ENCODE results near the gene CEP131. TPM values are rescaled to one million over a fixed set of nuclear protein-coding genes. Genes with fewer than 3 reads are reported as not detected.

CEP131 gene
- polyA plus RNA-seq (2013, experiment 1 of 2): 16.1 TPM
- 14.0 TPM for polyA plus RNA-seq (2013, experiment 2 of 2)

DNA sequence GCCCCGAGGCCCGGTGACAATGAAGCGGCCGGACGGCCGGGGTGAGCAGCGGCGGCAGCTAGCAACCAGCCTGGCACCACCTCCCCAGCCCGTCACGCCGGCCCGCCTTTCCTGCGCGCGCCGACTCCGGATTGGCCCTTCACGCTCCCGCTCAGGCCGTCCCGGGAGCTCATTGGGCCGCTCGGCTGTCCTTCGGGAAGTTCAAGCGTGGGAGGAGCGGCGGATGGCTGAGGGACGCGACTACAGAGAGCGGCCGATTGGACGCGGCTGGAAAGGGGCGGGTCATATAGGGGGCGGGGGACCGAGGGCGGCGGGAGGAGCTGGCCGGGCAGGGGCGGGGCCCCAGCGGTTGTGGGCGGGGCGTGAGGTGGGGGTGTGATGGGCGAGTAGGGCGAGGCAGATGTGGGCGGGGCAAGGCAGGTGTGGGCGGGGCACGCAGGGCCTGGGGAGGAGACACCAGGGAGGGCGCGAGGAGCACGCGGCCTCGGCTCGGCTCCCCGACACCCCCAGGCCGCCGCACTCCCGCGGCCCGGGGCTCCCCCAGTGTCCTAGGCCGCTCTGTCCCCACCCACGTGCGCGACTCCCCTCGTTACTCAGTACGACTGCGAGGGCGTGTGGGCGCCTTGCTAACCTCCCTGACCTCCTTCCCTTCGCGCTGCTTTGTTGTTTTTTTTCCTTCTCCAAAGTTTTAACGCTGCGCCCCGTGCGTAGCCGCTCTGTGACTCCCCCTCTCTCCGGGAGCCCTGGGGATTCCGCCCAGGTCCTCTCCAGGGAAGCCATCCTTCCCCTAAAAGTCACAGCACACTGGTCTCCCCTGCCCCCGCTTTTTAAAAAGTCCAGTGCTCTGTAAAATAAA, at the start of gene CEP131:
TSS of gene CEP131 (minus strand) at position 60 of the 856 bp plus-strand sequence. CDS start 2,909 bp downstream, outside the sequence.
- Histone ChIP-seq H3K4me3 (ENCODE audit: extremely low read depth, insufficient read depth, low read length, poor library complexity, severe bottlenecking) (peak within 1 kb of the TSS; percentile 89), H3K9me3 (ENCODE audit: control insufficient read depth, low read length) (peaks cover 4% of the 10 kb centered on the region), H3K36me3 (ENCODE audit: control insufficient read depth, insufficient read depth, low read length) (peaks cover 9% of the 10 kb centered on the region), H3K27ac (ENCODE audit: low read depth, low read length, severe bottlenecking) (no peak within 1 kb of the TSS), H3K4me1 (ENCODE audit: control insufficient read depth, insufficient read depth, low read length, poor library complexity, severe bottlenecking) (peaks cover 8% of the 10 kb centered on the region)
- 2 to 3% methylated on average over 44 to 66 of the region's 79 CpGs for WGBS, 2 experiments (ENCODE audit: insufficient coverage in 2 of 2)

DNA sequence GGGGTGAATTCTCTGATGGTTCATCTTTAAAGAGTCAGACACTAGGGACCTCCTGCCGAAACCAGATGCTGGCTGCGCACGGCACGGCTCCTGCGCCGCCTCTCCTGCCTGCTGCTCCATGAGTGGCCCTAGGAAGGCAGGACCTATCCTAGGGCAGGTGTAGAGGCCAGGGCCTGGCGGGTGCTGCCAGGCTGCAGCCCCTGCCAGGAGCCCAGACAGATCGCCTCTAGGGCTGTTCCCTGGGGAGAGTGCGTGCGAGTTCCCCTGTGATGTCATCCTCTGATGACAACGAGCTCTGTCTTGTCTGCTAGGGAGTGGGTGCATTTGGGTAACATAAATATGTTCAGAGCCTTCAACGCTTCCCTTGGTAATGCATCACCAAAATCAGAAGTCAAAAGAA, 48.5 kb upstream of the CEP131 start:
- 93 to 94% methylated on average over 8 to 9 of the region's 12 CpGs for WGBS, 2 experiments (ENCODE audit: insufficient coverage in 2 of 2)
- H3K36me3 ChIP-seq (ENCODE audit: control insufficient read depth, insufficient read depth, low read length): peaks cover 64% of the 10 kb centered on the region
- no peaks in the 10 kb centered on the region for H3K9me3 ChIP-seq (ENCODE audit: control insufficient read depth, low read length)
- no peaks in the 10 kb centered on the region for H3K4me1 ChIP-seq (ENCODE audit: control insufficient read depth, insufficient read depth, low read length, poor library complexity, severe bottlenecking)
- no peak overlapping the region for H3K4me3 ChIP-seq (ENCODE audit: extremely low read depth, insufficient read depth, low read length, poor library complexity, severe bottlenecking)
- H3K27ac ChIP-seq (ENCODE audit: low read depth, low read length, severe bottlenecking): no peak overlapping the region

DNA sequence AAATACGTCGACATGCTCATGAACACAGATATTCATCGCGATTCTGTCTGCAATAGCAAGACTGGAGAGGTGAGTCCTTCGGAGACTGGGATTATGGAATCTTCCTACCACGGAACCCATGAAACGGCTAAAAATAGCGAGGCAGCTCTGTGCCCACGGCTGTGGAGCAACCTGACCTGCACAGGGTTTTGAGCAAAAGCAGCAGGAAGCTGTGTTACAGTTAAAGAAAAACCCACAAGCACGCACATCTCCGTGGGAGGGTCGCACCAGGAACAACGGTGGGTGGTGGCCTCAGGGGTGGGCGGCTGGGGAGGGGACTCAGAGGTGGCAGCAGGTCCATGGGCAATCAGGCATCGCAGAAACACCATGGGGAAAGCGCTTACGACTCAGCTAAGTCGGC, 47.5 kb upstream of the CEP131 start:
- 94 to 95% methylated on average over 16 to 18 of the region's 18 CpGs for WGBS, 2 experiments (ENCODE audit: insufficient coverage in 2 of 2)
- Histone ChIP-seq H3K27ac (ENCODE audit: low read depth, low read length, severe bottlenecking) (no peak overlapping the region), H3K9me3 (ENCODE audit: control insufficient read depth, low read length) (no peaks in the 10 kb centered on the region), H3K4me1 (ENCODE audit: control insufficient read depth, insufficient read depth, low read length, poor library complexity, severe bottlenecking) (no peaks in the 10 kb centered on the region), H3K4me3 (ENCODE audit: extremely low read depth, insufficient read depth, low read length, poor library complexity, severe bottlenecking) (no peak overlapping the region), H3K36me3 (ENCODE audit: control insufficient read depth, insufficient read depth, low read length) (peaks cover 64% of the 10 kb centered on the region)

DNA sequence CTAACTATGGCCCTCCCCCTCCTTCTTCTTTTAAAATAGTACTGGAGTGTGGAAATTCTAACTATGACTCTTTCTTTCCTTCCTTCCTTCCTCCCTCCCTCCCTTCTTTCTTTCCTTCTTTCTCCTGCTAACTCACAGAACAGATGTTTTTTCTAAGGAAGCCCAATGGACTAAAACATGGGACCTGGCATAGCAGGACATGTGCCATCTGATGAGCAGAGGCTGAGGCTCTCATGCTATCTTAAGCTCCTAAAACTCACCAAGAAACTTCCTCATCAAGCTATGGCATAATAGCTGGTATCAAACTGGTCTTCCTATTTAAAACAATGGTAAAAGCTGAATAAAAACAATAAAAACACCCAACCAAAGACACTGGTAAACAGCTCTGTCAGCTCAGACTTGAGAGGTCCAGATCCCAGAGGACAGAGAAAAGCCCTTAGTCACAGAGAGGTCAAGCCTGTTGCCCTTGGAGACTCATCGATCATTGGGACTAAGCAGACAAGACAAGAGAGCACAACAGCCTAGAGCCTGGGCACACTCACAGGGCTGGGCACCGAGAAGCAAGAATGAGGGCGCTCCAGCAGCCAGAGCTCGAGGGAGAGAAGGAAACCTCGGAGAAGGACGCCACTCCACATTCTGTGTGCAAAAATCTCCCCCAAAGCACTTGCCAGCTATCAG, 44.8 kb upstream of the CEP131 start:
- H3K27ac ChIP-seq (ENCODE audit: low read depth, low read length, severe bottlenecking): no peak overlapping the region

DNA sequence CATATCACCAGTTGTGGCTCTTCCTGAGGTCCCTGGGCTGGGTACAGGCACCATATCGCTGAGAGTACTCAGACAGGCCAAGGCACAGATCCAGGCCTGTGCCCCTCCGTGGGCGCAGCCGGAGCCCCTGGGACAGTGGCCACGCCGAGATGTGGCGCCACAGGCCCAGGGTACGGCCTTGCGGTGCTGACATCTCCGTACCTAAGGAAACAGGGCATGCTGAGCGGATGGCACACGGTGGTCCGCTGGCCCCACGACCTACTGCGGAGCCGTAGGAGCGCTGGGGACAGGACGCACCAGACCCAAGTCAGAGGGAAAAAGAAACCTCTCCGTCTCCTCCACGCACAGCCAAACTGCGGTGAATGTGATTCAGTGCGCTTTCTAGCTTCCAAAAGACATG, 42.8 kb upstream of the CEP131 start:
- Histone ChIP-seq H3K4me3 (ENCODE audit: extremely low read depth, insufficient read depth, low read length, poor library complexity, severe bottlenecking) (no peak overlapping the region), H3K9me3 (ENCODE audit: control insufficient read depth, low read length) (no peaks in the 10 kb centered on the region), H3K27ac (ENCODE audit: low read depth, low read length, severe bottlenecking) (no peak overlapping the region), H3K4me1 (ENCODE audit: control insufficient read depth, insufficient read depth, low read length, poor library complexity, severe bottlenecking) (no peaks in the 10 kb centered on the region), H3K36me3 (ENCODE audit: control insufficient read depth, insufficient read depth, low read length) (peaks cover 57% of the 10 kb centered on the region)
- 92 to 95% methylated on average over 17 to 22 of the region's 22 CpGs for WGBS, 2 experiments (ENCODE audit: insufficient coverage in 2 of 2)

More for the DNA sequence above, 44.8 kb upstream of the CEP131 start:
- peaks cover 50% of the 10 kb centered on the region for H3K36me3 ChIP-seq (ENCODE audit: control insufficient read depth, insufficient read depth, low read length)
- no peak overlapping the region for H3K4me3 ChIP-seq (ENCODE audit: extremely low read depth, insufficient read depth, low read length, poor library complexity, severe bottlenecking)
- WGBS, 2 experiments (ENCODE audit: insufficient coverage in 2 of 2): 85 to 97% methylated on average over 5 to 6 of the region's 6 CpGs
- no peaks in the 10 kb centered on the region for H3K4me1 ChIP-seq (ENCODE audit: control insufficient read depth, insufficient read depth, low read length, poor library complexity, severe bottlenecking)
- no peaks in the 10 kb centered on the region for H3K9me3 ChIP-seq (ENCODE audit: control insufficient read depth, low read length)

DNA sequence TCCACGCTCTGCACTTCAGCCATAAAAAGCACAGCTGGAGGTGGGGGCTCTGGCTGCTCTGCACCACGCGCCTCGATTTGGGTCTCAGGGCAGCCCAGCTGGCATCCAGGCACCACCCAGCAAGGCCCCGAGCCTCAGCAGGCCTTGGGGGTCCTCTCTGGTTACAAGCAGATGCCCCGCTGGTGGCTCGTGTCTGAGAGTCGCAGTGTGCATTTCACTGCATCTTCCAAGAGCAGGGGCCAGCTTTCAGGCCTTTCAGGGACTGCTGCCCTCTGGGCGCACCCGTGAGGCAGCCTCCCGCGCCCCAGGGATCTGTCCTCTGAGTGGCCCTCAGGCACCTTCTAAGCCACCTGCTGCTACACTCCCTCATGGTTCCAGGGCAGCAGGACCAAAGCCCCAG, 41.9 kb upstream of the CEP131 start:
- 95 to 97% methylated on average over 8 to 12 of the region's 12 CpGs for WGBS, 2 experiments (ENCODE audit: insufficient coverage in 2 of 2)
- H3K27ac ChIP-seq (ENCODE audit: low read depth, low read length, severe bottlenecking): no peak overlapping the region
- H3K9me3 ChIP-seq (ENCODE audit: control insufficient read depth, low read length): no peaks in the 10 kb centered on the region
- H3K4me1 ChIP-seq (ENCODE audit: control insufficient read depth, insufficient read depth, low read length, poor library complexity, severe bottlenecking): no peaks in the 10 kb centered on the region
- H3K36me3 ChIP-seq (ENCODE audit: control insufficient read depth, insufficient read depth, low read length): peaks cover 52% of the 10 kb centered on the region
- H3K4me3 ChIP-seq (ENCODE audit: extremely low read depth, insufficient read depth, low read length, poor library complexity, severe bottlenecking): no peak overlapping the region

DNA sequence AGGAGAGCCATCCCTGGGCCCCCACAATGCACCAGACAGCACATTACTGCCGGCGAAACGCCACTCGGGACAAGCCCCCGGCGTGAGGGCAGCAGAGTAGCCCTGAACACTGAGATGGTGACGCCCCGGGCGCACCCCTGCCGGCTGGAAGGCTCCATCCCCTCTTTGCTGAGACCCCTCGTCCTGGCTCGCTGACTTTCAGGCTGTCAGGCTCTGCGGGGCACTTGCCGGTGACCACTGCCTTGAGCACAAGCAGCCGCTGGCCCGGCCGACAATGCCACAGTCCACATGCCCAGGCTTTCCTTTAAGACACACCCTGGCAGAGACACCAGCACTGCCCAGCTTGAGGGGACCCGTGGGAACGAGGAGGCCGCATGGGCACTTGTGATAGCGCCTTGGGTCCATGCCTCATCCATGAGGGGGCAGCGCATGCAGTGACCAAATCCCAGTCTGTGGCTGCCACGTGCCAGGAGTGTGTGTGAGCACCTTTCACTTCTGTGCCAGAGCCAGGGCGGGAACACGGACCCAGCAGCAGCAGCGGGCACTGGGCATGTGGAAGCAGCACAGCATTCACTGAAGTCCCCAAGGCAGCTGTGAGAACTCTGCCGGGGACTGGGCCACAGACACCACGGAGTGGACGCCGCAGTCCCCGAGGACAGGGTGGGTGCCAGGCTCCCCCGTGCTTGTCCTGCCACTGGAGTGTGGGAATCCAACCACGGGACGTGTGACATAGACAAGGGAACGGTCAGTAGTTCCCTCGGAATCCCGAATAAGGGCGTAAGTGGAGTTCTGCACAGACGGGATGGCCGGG, 40.8 kb upstream of the CEP131 start:
- Histone ChIP-seq H3K36me3 (ENCODE audit: control insufficient read depth, insufficient read depth, low read length) (peaks cover 44% of the 10 kb centered on the region), H3K4me1 (ENCODE audit: control insufficient read depth, insufficient read depth, low read length, poor library complexity, severe bottlenecking) (no peaks in the 10 kb centered on the region), H3K9me3 (ENCODE audit: control insufficient read depth, low read length) (no peaks in the 10 kb centered on the region), H3K4me3 (ENCODE audit: extremely low read depth, insufficient read depth, low read length, poor library complexity, severe bottlenecking) (no peak overlapping the region), H3K27ac (ENCODE audit: low read depth, low read length, severe bottlenecking) (no peak overlapping the region)
- WGBS, 2 experiments (ENCODE audit: insufficient coverage in 2 of 2): 95 to 97% methylated on average over 38 to 40 of the region's 40 CpGs

DNA sequence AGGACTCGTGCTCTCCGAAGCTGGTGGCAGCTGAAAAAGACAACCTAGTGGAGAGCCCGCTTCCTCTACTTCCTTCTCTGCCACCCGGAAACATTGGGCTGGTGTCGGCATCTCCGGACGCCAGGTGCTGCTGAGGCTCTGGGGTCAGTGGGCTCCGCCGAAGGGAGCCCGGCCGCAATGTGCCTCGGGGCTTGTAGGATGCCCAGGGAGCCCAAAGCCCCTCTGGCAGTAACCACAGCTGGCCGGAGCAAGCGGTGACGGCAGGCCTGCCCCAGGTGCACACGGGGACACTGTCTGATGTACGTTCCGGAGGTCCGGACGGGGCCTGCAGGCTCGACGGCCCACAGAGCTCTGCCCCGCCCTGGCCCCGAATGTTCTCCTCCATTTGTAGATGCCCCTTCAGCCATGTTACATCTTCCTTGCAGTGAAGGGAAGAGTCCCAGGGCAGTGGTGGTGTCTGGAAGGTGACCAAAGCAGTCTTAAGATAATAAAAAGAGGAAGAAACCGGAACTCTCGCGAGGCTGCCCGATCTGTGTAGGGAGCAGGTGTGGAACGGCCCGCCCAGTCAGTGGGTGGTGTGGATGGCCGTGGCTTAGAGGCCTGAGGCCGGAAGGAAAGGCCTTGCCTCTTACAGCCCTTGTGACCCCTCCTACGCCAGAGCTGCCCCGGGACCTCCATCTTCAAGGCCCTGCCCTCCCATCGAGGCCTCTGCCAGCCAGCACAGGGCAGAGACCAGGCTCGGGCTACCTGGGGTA, 39.0 kb upstream of the CEP131 start:
- H3K4me3 ChIP-seq (ENCODE audit: extremely low read depth, insufficient read depth, low read length, poor library complexity, severe bottlenecking): no peak overlapping the region
- 94 to 96% methylated on average over 24 to 34 of the region's 36 CpGs for WGBS, 2 experiments (ENCODE audit: insufficient coverage in 2 of 2)
- peaks cover 2% of the 10 kb centered on the region for H3K4me1 ChIP-seq (ENCODE audit: control insufficient read depth, insufficient read depth, low read length, poor library complexity, severe bottlenecking)
- H3K36me3 ChIP-seq (ENCODE audit: control insufficient read depth, insufficient read depth, low read length): peaks cover 46% of the 10 kb centered on the region
- H3K9me3 ChIP-seq (ENCODE audit: control insufficient read depth, low read length): no peaks in the 10 kb centered on the region
- no peak overlapping the region for H3K27ac ChIP-seq (ENCODE audit: low read depth, low read length, severe bottlenecking)

DNA sequence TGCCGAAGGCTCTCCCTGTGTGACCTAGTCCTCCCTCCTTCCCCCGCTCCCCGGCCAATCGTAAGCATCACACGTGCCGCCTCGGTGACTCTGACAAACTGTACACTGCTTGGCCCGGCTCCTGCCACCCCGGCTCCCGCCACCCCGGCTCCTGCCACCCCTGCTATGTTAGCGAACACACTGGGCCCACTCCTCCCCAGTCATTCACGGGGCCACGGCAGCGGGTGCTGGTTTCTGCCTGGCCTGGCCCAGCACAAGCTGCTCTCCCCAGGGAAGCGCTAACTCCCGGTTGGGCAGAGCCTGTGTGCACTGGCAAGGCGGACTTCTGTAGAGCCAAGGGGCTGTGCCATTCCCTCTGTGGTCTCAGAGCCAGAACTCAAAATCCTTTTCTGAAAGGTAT, 38.3 kb upstream of the CEP131 start:
- H3K36me3 ChIP-seq (ENCODE audit: control insufficient read depth, insufficient read depth, low read length): peaks cover 46% of the 10 kb centered on the region

DNA sequence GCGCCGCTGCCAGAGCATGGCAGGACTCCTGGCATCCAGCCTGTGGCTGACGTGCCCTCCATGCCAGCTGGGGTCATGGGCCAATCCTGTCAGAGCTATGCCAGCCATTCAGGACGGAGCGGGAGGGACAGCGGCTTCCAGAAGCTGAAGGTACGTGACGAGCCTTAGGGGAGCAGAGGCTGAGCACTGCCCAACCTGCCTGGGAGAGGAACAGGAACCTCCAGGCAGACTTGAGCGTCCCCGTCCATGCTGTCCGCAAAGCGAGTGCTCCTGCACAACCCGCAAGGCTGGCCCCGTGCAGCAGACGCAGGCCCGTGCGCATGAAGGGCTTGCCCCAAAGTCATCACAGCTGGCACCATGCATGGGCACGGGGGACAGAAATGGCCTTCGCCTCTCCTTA, 37.9 kb upstream of the CEP131 start:
- Histone ChIP-seq H3K36me3 (ENCODE audit: control insufficient read depth, insufficient read depth, low read length) (peaks cover 42% of the 10 kb centered on the region), H3K27ac (ENCODE audit: low read depth, low read length, severe bottlenecking) (no peak overlapping the region), H3K4me1 (ENCODE audit: control insufficient read depth, insufficient read depth, low read length, poor library complexity, severe bottlenecking) (peaks cover 6% of the 10 kb centered on the region), H3K9me3 (ENCODE audit: control insufficient read depth, low read length) (no peaks in the 10 kb centered on the region), H3K4me3 (ENCODE audit: extremely low read depth, insufficient read depth, low read length, poor library complexity, severe bottlenecking) (no peak overlapping the region)
- WGBS, 2 experiments (ENCODE audit: insufficient coverage in 2 of 2): 97 to 98% methylated on average over 18 to 19 of the region's 19 CpGs

More for the DNA sequence above, 38.3 kb upstream of the CEP131 start:
- Histone ChIP-seq H3K4me1 (ENCODE audit: control insufficient read depth, insufficient read depth, low read length, poor library complexity, severe bottlenecking) (peaks cover 6% of the 10 kb centered on the region), H3K9me3 (ENCODE audit: control insufficient read depth, low read length) (no peaks in the 10 kb centered on the region), H3K27ac (ENCODE audit: low read depth, low read length, severe bottlenecking) (no peak overlapping the region), H3K4me3 (ENCODE audit: extremely low read depth, insufficient read depth, low read length, poor library complexity, severe bottlenecking) (no peak overlapping the region)
- WGBS, 2 experiments (ENCODE audit: insufficient coverage in 2 of 2): 91 to 95% methylated on average over 18 of the region's 18 CpGs
